HG03135 (cell line): ENCODE results near the gene SPATA31C2.
"Not testable (repeated sequence)": the region's sequence is repeated elsewhere in the genome, so short reads cannot be mapped to it uniquely, and the experiment has no call there.

ENCODE experiments used
- ATAC-seq: cut with Tn5 transposase; IDR thresholded peaks from one replicate; pipeline ENCODE4 v1.9.1; 2021; ENCODE audit warnings: mild to moderate bottlenecking, moderate library complexity; ENCODE audit not compliant: unreplicated experiment

Gene SPATA31C2

DNA sequence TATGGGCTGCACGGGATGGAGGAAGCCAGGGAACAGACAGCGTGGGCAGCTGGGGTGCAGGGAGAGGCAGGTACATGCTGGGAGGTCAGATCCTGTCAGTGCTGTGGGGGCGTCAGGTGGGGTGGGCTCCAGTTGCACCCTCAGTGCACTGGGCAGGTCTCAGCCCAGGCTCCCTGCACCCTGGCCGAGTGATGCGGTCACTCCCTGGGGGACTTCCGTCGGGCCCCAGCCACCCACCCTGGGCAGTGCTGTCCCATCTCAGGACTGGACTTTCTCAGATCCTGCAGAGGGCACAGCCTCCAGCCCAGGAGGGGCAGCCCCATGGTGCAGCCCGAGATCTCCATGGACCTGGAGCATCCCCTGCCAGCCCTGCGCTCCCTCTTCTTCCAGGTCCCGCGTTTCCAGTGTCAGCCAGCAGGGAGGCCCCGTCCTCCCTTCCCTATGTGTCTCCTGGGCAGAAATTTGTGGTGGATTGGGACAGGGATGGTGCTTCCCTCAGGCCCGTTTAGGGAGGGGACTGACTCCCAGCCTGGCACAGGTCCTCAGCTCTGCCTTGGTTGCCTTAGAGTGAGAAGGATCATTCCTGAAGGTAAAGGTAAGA is 10.5 kb downstream of the SPATA31C2 start:
- not testable (repeated sequence) for ATAC-seq

DNA sequence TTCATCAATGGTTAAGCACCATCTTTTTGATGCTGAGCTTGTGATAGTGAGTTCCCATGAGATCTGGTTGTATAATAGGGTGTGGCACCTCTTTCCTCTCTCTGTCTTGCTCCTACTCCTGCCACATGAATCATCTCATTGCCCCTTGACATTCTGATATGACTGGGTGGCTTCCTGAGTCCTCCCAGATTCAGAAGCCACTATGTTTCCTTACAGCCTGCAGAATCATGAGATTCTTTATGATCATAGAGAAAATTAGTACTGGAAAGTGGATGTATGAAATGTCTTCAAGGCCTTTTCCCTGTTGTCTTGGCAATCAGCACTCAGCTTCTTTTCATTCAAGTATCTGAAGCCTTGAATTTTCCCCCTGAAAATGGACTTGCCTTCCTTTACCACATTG is 14.9 kb downstream of the SPATA31C2 start:
- ATAC-seq: not testable (repeated sequence)

DNA sequence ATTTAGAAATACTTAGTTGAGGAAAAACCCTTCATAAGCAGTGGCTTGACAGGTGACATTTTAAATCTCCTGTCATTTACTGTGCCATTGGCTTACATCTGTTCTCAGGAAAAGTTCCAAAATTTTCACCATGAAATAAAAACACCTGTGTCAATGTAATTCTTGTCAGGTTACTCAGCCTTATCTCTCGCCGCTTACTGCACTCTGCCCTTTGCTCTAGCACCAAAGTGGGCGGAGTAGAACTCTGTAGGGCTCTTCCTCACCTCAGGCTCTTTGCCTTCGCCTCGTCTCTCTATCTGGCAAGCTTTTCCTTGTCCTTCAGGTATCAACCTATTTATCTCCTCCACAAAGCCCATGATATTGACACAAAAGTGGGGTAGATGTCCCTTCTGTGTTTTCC is 20.2 kb downstream of the SPATA31C2 start:
- not testable (repeated sequence) for ATAC-seq

DNA sequence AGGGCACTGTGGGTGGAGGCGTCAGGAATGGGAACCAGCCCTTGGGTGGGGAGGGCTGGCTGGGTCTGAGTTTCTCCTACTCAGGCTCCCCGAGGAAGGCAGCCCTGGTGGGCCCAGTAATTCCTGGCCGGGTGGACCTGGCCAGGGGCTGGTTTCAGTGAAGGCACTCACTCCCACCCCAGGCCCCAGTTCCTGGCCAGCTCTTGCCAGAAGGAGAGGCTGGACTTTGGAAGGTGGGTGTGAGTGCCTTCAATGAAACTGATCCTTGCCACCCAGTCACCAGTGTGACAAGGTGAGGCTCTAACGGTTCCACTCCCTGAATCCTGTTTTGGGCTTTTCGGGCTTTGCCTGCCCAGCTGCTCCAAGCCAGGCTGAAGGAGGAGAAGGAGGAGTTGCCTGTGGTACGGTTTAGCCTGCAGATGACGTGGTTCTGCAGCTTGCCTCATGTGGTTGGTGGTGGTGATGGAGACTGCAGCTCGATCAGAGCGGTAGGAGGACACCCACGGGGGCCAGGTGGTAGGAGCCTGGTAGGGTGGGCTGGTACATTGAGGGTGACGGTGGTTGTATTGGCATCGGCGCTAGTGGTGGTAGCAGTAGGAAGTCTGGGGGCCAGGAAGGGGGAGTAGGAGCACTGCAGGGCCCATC is 23.2 kb downstream of the SPATA31C2 start:
- ATAC-seq: not testable (repeated sequence)

DNA sequence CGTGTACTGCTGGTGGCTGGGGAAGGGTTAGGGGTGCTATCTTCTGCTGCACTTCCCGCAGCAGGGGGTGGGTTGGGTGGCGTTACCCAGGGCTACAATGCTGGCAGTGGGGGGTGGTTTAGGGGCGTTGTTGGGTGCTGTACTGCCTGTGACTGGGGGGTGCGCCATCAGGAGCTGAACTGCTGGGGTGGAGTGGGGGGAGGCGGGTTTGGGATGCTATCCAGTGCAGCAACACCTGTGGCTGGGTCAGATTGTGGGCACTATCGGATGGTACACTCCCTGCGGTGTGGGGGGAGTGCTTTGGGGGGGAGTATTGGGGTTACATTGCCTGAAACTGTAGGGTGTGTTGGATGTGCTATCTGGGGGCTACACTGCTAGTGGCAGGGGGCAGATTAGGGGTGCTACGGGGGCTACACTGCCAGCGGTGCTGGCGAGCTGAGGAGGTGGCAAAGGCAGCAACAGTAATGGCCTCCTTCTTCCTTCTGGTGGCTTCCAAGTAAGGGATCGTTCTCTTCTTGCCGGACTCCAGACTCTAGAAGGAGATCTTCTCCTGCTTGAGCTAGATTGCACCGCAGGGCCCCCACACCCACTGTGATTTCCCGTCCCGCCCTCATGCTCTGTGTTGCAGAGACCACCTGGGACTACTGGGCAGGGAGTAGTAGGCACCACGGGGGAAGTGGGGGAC is 23.9 kb downstream of the SPATA31C2 start:
- ATAC-seq: not testable (repeated sequence)

DNA sequence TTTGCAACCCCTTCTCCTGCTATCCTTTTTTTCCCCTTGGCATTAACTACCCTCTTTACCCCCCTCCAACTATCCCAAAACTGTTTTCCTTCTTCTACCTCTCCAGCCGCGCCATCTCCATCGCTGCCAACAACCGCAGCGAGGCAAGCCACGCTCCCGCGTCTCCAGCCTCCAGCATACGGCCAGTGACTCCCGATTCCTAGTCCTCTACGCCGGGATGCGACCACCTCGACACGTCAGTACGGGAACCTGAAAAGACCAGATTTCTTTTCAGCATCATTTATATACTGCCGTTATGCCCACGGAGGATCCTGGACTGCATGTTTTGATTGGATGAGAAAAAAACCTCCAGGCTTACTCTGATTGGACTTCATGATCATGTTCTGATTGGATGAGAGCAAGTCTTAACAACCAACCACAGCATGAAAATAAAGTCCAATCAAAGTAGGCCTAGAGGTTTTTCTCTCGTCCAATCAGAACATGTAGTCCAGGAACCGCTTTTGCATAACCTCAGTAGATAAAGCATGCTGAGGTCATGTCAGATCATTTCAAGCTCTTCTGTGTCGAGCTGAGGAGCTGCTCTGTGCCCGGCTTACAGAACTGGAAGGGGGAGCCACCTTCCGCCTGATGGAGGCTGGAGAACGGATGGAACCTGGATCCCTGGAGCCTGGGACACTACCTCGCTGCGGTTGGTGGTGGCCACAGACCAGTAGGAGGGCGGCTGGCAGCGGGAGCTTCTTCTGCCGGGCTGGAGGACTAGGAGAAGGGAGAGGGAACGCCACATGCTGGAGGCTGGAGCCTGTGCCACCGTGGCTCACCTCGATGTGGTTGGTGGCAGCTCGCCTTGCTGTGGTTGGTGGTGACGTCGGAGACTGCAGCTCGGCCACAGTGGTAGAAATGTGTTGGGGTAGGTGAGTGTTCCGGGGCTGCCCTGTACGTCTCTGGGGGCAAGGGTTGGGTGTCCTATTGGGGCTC is 24.8 kb downstream of the SPATA31C2 start:
- ATAC-seq: not testable (repeated sequence)

DNA sequence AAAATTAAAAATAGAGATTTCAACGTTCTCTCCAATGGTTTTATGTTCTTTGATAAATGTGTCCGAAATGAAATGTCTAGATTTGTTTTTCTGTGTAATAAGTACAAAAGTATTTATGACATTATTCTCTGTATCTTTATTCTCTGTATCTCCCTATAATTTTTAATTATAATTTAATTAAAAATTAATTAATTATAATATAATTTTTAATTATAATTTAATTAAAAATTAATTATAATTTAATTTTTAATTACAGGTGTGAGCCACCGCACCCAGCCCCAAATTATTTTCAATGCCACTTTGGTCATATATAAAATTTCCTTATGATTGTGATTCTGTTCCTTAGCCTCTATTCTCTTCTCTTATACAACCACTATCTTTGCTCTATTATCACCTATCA is 28.2 kb downstream of the SPATA31C2 start:
- no peak for ATAC-seq

DNA sequence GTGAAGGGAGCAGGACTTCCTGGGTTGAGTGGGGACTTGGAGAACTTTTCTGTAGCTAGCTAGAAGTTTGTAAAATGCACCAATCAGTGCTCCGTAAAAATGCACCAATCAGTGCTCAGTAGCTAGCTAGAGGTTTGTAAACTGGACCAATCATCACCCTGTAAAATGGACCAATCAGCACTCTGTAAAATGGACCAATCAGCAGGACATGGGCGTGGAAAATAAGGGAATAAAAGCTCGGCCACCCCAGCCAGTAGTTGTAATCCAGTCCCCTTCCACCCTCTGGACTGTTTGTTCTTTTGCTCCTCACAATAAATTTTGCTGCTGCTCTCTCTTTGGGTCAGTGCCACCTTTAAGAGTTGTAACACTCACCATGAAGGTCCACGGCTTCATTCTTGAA is 29.5 kb downstream of the SPATA31C2 start:
- no peak for ATAC-seq

DNA sequence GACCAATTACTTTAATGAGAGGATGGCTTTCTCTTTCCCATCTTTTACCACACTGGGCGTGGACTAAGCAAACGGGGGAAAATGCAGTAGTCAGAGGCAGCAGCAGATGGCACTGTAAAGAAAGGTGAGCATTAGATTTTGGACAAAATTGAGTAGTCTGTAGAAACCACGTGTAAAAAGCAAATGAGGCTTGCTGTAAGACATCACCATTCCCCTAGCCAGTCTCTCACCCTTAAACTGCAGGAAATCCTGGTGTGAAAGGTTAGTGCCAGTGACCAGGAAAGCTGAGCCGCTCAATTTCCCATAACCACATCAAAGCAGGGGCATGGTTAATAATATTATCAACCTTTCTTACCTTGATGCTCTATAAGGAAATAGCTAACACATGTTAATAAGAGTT is 31.8 kb downstream of the SPATA31C2 start:
- ATAC-seq: no peak

DNA sequence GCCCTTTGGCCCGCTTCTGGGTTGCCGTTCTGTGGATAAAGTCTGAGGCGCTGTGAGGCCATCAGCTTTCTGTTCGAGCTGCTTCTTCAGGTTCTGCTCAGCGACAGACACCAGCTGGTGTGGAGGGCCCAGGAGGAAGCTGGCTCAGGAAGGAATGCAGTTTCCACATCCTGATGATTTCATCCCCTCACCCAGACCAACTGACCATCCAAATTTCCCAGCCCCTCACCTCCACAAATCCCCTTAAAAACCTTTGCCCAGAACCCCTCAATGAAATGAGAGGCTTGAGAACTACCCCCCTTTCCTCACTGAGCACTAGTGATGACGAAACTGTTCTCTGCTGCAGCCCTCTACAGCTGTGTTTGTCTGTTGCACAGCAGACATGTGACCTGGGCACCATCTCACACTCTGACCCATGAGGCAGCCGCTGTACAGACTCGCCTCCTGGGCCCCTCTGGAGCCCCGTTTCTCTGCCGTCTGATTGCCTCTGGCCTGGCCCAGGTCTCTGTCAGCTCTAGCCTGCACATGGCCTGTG is 45.4 kb downstream of the SPATA31C2 start:
- ATAC-seq: no peak

DNA sequence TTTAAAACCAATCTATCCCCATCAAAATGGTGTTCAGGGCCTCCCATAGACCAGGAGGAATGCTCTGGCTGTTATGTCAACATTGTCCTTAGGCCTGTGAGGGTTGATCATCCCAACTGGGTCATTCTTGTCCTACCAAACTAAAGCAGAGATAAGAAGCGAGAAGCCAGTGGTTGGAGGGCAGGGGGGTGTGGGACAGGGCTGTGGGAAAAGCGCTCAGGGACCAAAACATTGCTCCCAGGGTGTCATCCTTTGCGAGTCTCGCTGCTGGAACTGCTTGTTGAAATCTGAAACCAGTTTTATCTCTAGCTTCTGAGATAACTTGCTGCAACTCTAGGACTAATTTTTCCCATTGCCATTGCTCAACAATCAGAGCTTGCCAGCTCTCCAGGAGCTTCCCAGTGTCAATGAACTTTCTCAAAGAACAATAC is 48.1 kb downstream of the SPATA31C2 start:
- ATAC-seq: no peak

DNA sequence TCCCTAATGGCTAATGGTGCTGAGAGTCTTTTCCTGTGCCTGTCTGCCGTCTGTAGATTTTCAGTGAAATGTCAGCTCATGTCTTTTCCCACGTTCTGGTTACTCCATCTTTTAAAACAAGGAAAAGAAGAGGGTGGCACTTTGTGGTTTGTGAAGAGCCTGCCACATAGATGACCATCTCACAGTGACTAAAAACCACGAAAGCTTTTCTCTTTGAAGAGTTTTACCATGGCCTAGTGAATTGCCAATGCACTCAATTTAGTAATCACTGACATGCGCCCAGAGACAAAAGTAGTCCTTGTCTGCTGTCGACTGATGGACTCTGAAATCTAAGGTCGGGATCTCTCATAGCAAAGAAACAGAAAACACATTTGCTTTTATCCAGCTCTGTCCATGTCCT is 50.4 kb downstream of the SPATA31C2 start:
- ATAC-seq: no peak

DNA sequence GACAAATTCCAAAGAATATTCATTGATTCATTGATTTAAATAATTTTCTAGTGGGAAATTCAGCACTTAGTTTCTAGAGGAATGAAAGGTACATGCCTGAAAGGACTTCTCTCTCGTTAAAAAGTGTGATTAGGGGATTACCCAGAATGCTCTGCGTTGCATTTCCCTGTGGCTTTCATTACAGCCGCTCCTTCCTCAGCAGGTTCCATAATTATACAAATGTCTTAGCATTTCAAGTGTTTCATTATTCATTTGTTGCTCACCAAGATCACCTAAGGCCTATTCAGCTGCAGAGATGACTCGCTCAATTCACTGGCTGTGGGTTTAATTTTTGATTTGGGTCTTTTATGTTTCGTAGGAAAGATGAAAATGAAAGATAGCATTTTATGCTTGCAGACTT is 52.8 kb downstream of the SPATA31C2 start:
- no peak for ATAC-seq

DNA sequence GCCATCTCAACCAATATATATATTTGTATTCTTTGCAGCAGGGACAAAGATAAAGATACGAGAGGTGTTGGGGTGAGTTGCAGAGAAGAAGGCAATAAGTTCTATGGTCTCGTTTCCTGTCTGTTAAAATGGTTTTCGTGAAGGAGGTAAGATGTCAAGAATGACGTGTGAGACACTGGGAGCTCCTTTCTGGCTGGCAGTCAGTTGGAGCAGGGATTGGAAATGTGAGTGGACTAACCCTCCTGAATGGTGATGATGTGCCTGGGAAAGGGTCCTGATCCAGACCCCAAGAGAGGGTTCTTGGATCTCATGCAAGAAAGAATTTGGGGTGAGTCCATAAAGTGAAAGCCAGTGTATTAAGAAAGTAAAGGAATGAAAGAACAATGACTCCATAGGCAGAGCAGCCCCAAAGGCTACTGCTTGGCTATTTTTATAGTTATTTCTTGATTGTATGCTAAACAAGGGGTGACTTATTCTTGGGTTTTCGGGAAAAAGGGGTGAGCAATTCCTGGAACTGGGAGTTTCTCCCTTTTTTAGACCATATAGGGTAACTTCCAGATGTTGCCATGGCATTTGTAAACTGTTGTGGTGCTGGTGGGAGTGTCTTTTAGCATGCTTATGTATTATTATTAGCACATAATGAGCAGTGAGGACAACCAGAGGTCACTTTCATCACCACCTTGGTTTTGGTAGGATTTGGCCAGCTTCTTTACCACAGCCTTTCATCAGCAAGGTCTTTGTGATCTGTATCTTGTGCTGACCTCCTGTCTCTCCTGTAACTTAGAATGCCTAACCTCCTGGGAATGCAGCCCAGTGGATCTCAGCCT is 53.7 kb downstream of the SPATA31C2 start:
- no peak for ATAC-seq
